ENCODE measurements around the gene XPC. TPM values are rescaled to one million over a fixed set of nuclear protein-coding genes. Genes with fewer than 3 reads are reported as not detected.

Gene XPC
- total RNA-seq, 1 experiment from 2014 or later: 24.3 TPM

GRCh38 chr3:14221902-14222301 lies 43.5 kb upstream of the XPC start:
- CTCF ChIA-PET: interaction anchor here (0.8 kb wide), 1 partner anchor 1029 kb away, joined by 3 read pairs; no protein-coding TSS in a partner anchor
- Mint-ChIP-seq H3K4me3 (ENCODE audit: low read depth, unreplicated experiment) (no peak overlapping the region), H3K9me3 (ENCODE audit: low read depth, unreplicated experiment) (peaks cover 6% of the 10 kb centered on the region), H3K4me1 (ENCODE audit: low read depth, unreplicated experiment) (peaks cover 33% of the 10 kb centered on the region), H3K27me3 (ENCODE audit: unreplicated experiment) (no peaks in the 10 kb centered on the region), H3K36me3 (ENCODE audit: insufficient read depth, unreplicated experiment) (no peaks in the 10 kb centered on the region), H3K27ac (ENCODE audit: unreplicated experiment) (no peak overlapping the region)
- no peak for DNase-seq
- TF ChIP-seq CTCF (IDR thresholded peaks at IDR 0.05; ENCODE audit: unreplicated experiment): no peak
- BruUV-seq (replicated peaks): no TSS peak
- intact Hi-C loops (cut with micrococcal nuclease; ENCODE audit: unreplicated experiment): no loop called here

- no peak overlapping the region for H3K4me3 Mint-ChIP-seq (ENCODE audit: low read depth, unreplicated experiment)
- no TSS peak for BruUV-seq (replicated peaks)
- peaks cover 6% of the 10 kb centered on the region for H3K9me3 Mint-ChIP-seq (ENCODE audit: low read depth, unreplicated experiment)
- no peak for DNase-seq
- intact Hi-C loops (cut with micrococcal nuclease; ENCODE audit: unreplicated experiment): no loop called here
- peaks cover 26% of the 10 kb centered on the region for H3K4me1 Mint-ChIP-seq (ENCODE audit: low read depth, unreplicated experiment)
- no peak overlapping the region for H3K27ac Mint-ChIP-seq (ENCODE audit: unreplicated experiment)
- CTCF ChIA-PET: no interaction called here
- H3K27me3 Mint-ChIP-seq (ENCODE audit: unreplicated experiment): no peaks in the 10 kb centered on the region
- H3K36me3 Mint-ChIP-seq (ENCODE audit: insufficient read depth, unreplicated experiment): no peaks in the 10 kb centered on the region
- no peak for TF ChIP-seq CTCF (IDR thresholded peaks at IDR 0.05; ENCODE audit: unreplicated experiment)
Observed at GRCh38 chr3:14220933-14221332, 42.5 kb upstream of the XPC start.

GRCh38 chr3:14218355-14218754 lies 40.0 kb upstream of the XPC start:
- Mint-ChIP-seq H3K4me3 (ENCODE audit: low read depth, unreplicated experiment) (no peak overlapping the region), H3K4me1 (ENCODE audit: low read depth, unreplicated experiment) (peaks cover 7% of the 10 kb centered on the region), H3K9me3 (ENCODE audit: low read depth, unreplicated experiment) (peaks cover 6% of the 10 kb centered on the region), H3K27ac (ENCODE audit: unreplicated experiment) (no peak overlapping the region), H3K36me3 (ENCODE audit: insufficient read depth, unreplicated experiment) (no peaks in the 10 kb centered on the region), H3K27me3 (ENCODE audit: unreplicated experiment) (no peaks in the 10 kb centered on the region)
- no peak for DNase-seq
- no TSS peak for BruUV-seq (replicated peaks)
- TF ChIP-seq CTCF (IDR thresholded peaks at IDR 0.05; ENCODE audit: unreplicated experiment): no peak
- intact Hi-C loops (cut with micrococcal nuclease; ENCODE audit: unreplicated experiment): no loop called here
- CTCF ChIA-PET: no interaction called here

GRCh38 chr3:14216257-14217048 lies 38.1 kb upstream of the XPC start:
- CTCF ChIA-PET: interaction anchor here (1.4 kb wide), 1 partner anchor 13 kb away, joined by 5 read pairs; no protein-coding TSS in a partner anchor
- no peak for TF ChIP-seq CTCF (IDR thresholded peaks at IDR 0.05; ENCODE audit: unreplicated experiment)
- H3K9me3 Mint-ChIP-seq (ENCODE audit: low read depth, unreplicated experiment): peaks cover 4% of the 10 kb centered on the region
- no peaks in the 10 kb centered on the region for H3K27me3 Mint-ChIP-seq (ENCODE audit: unreplicated experiment)
- DNase-seq: peak; percentile 27
- H3K4me1 Mint-ChIP-seq (ENCODE audit: low read depth, unreplicated experiment): peaks cover 6% of the 10 kb centered on the region
- BruUV-seq (replicated peaks): TSS peak; percentile 51
- H3K36me3 Mint-ChIP-seq (ENCODE audit: insufficient read depth, unreplicated experiment): no peaks in the 10 kb centered on the region
- intact Hi-C loops (cut with micrococcal nuclease; ENCODE audit: unreplicated experiment): no loop called here
- no peak overlapping the region for H3K27ac Mint-ChIP-seq (ENCODE audit: unreplicated experiment)
- peak overlapping the region; percentile 57 for H3K4me3 Mint-ChIP-seq (ENCODE audit: low read depth, unreplicated experiment)

Measured in Calu3 (cell line).